Measurements from ENCODE around the gene CHAC1.

DNA sequence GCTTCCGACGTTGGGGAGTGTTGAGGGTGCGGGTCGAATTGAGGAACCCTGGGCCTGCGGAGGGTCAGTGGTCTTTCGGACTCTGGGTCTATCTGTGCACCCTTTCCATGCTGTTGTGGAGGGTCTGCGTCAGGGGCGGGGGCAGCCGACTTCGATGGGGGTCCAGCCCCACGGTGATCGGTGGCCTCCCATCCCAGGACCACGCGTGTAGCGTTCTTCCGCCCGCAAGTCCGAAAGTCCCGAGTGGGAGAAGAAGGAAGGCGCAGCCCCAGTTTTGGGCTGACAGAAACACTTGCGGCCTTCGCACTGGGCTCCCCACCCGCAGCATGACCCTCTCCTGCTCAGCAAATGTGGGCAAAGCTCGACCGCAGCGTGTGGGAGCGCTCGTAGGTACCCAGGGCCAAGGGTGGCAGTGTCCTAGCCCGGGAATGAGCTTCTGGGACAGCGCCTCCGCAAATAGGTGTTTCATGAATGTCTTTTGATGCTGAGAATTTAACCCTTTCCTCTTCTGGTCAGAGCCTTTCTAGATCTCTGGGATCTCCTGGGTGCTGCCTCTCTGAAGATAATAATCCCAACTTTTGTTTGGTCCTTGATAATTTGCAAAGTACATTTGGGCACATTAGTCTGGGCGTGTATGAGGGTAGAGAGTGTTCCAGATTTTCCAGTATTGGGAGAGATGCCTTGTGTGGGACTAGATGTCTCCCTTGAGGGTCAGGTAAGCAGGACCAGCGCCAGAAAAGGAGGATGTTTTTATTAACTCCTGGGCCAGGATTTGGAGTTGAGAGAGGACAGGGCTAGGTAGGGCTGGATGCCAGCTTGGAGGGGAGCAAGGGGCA is 26.4 kb upstream of the CHAC1 start:
- TF ChIP-seq RAD21 (conservative IDR thresholded peaks at IDR 0.05): no peak
- no peak for TF ChIP-seq CTCF (IDR thresholded peaks at IDR 0.05; ENCODE audit: poor library complexity, severe bottlenecking)
- TF ChIP-seq EZH2 (IDR thresholded peaks at IDR 0.05; ENCODE audit: borderline replicate concordance, insufficient read depth, low read length, poor library complexity, severe bottlenecking): no peak
- TF ChIP-seq, protein P1, sequence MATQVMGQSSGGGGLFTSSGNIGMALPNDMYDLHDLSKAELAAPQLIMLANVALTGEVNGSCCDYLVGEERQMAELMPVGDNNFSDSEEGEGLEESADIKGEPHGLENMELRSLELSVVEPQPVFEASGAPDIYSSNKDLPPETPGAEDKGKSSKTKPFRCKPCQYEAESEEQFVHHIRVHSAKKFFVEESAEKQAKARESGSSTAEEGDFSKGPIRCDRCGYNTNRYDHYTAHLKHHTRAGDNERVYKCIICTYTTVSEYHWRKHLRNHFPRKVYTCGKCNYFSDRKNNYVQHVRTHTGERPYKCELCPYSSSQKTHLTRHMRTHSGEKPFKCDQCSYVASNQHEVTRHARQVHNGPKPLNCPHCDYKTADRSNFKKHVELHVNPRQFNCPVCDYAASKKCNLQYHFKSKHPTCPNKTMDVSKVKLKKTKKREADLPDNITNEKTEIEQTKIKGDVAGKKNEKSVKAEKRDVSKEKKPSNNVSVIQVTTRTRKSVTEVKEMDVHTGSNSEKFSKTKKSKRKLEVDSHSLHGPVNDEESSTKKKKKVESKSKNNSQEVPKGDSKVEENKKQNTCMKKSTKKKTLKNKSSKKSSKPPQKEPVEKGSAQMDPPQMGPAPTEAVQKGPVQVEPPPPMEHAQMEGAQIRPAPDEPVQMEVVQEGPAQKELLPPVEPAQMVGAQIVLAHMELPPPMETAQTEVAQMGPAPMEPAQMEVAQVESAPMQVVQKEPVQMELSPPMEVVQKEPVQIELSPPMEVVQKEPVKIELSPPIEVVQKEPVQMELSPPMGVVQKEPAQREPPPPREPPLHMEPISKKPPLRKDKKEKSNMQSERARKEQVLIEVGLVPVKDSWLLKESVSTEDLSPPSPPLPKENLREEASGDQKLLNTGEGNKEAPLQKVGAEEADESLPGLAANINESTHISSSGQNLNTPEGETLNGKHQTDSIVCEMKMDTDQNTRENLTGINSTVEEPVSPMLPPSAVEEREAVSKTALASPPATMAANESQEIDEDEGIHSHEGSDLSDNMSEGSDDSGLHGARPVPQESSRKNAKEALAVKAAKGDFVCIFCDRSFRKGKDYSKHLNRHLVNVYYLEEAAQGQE (IDR thresholded peaks at IDR 0.05; ENCODE audit: borderline replicate concordance): no peak

All from neural cell (in vitro differentiated cells).